ENCODE measurements around the gene CRTC1.
"Not testable (repeated sequence)": the region's sequence is repeated elsewhere in the genome, so short reads cannot be mapped to it uniquely, and the experiment has no call there.

The CRTC1 gene

GRCh38 chr19:18668744-18669523 is 14.5 kb upstream of the CRTC1 start:
- no peak for DNase-seq (ENCODE audit: low read depth in 2 of 2, low spot score in 1 of 2)

- no peak for DNase-seq (ENCODE audit: low read depth in 2 of 2, low spot score in 1 of 2)
Observed at GRCh38 chr19:18669524-18669817, 14.0 kb upstream of the CRTC1 start.

GRCh38 chr19:18669883-18670282 is 13.6 kb upstream of the CRTC1 start:
- DNase-seq (ENCODE audit: low read depth in 2 of 2, low spot score in 1 of 2): no peak

GRCh38 chr19:18670312-18670711 is 13.2 kb upstream of the CRTC1 start:
- no peak for DNase-seq (ENCODE audit: low read depth in 2 of 2, low spot score in 1 of 2)

- DNase-seq (ENCODE audit: low read depth in 2 of 2, low spot score in 1 of 2): no peak
Observed at GRCh38 chr19:18671303-18672043, 12.0 kb upstream of the CRTC1 start.

GRCh38 chr19:18672044-18672451 is 11.4 kb upstream of the CRTC1 start:
- no peak for DNase-seq (ENCODE audit: low read depth in 2 of 2, low spot score in 1 of 2)

GRCh38 chr19:18672606-18673337 is 10.7 kb upstream of the CRTC1 start:
- DNase-seq (ENCODE audit: low read depth in 2 of 2, low spot score in 1 of 2): no peak

- DNase-seq (ENCODE audit: low read depth in 2 of 2, low spot score in 1 of 2): no peak
Observed at GRCh38 chr19:18674616-18675015, 8.9 kb upstream of the CRTC1 start.

GRCh38 chr19:18675779-18676178 is 7.7 kb upstream of the CRTC1 start:
- no peak for DNase-seq (ENCODE audit: low read depth in 2 of 2, low spot score in 1 of 2)

GRCh38 chr19:18676692-18677091 is 6.8 kb upstream of the CRTC1 start:
- no peak for DNase-seq (ENCODE audit: low read depth in 2 of 2, low spot score in 1 of 2)

- DNase-seq (ENCODE audit: low read depth in 2 of 2, low spot score in 1 of 2): no peak
Observed at GRCh38 chr19:18677156-18677555, 6.3 kb upstream of the CRTC1 start.

- DNase-seq (ENCODE audit: low read depth in 2 of 2, low spot score in 1 of 2): not testable (repeated sequence)
Observed at GRCh38 chr19:18680148-18680547, 3.3 kb upstream of the CRTC1 start.

- DNase-seq (ENCODE audit: low read depth in 2 of 2, low spot score in 1 of 2): no peak
Observed at GRCh38 chr19:18682807-18683108, 722 bp upstream of the CRTC1 start.

- no peak for DNase-seq (ENCODE audit: low read depth in 2 of 2, low spot score in 1 of 2)
Observed at GRCh38 chr19:18683958-18684641, 620 bp downstream of the CRTC1 start.

GRCh38 chr19:18684642-18684993 is 1.1 kb downstream of the CRTC1 start:
- no peak for DNase-seq (ENCODE audit: low read depth in 2 of 2, low spot score in 1 of 2)

GRCh38 chr19:18685597-18686190 is 2.2 kb downstream of the CRTC1 start:
- DNase-seq (ENCODE audit: low read depth in 2 of 2, low spot score in 1 of 2): no peak

- DNase-seq (ENCODE audit: low read depth in 2 of 2, low spot score in 1 of 2): no peak
Observed at GRCh38 chr19:18687740-18688465, 4.4 kb downstream of the CRTC1 start.

GRCh38 chr19:18696023-18696422 is 12.5 kb downstream of the CRTC1 start:
- DNase-seq (ENCODE audit: low read depth in 2 of 2, low spot score in 1 of 2): no peak

- no peak for DNase-seq (ENCODE audit: low read depth in 2 of 2, low spot score in 1 of 2)
Observed at GRCh38 chr19:18697680-18698079, 14.2 kb downstream of the CRTC1 start.

GRCh38 chr19:18698321-18699167 is 15.1 kb downstream of the CRTC1 start:
- no peak for DNase-seq (ENCODE audit: low read depth in 2 of 2, low spot score in 1 of 2)

All from stimulated activated CD8-positive, alpha-beta memory T cell treated with anti-CD3 and anti-CD28 coated beads, Interleukin-4, amount 100 ng/mL, for 1 hour (primary cell).